Measurements from ENCODE around the gene MIF4GD. TPM values are rescaled to one million over a fixed set of nuclear protein-coding genes. Genes with fewer than 3 reads are reported as not detected.

Gene MIF4GD
- total RNA-seq, 4 donors from 2014 or later, result 42.4 to 52.0 (median 44.8) TPM

GRCh38 chr17:75245011-75245410, 26.0 kb downstream of the MIF4GD start:
- no peak for DNase-seq (ENCODE audit: extremely low spot score)
- H3K36me3 ChIP-seq, result peaks cover 51 to 73% (median 66%) of the 10 kb centered on the region in 4 donors
- intact Hi-C loops (cut with DNase I), result no loop called here
- no peak overlapping the region for H3K4me3 ChIP-seq
- 98% methylated on average over 6 of the region's 6 CpGs for WGBS
- TF ChIP-seq, protein P1, sequence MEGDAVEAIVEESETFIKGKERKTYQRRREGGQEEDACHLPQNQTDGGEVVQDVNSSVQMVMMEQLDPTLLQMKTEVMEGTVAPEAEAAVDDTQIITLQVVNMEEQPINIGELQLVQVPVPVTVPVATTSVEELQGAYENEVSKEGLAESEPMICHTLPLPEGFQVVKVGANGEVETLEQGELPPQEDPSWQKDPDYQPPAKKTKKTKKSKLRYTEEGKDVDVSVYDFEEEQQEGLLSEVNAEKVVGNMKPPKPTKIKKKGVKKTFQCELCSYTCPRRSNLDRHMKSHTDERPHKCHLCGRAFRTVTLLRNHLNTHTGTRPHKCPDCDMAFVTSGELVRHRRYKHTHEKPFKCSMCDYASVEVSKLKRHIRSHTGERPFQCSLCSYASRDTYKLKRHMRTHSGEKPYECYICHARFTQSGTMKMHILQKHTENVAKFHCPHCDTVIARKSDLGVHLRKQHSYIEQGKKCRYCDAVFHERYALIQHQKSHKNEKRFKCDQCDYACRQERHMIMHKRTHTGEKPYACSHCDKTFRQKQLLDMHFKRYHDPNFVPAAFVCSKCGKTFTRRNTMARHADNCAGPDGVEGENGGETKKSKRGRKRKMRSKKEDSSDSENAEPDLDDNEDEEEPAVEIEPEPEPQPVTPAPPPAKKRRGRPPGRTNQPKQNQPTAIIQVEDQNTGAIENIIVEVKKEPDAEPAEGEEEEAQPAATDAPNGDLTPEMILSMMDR (IDR thresholded peaks at IDR 0.05), result no peak
- no peak for TF ChIP-seq POLR2AphosphoS5 (IDR thresholded peaks at IDR 0.05)
- TF ChIP-seq EP300 (IDR thresholded peaks at IDR 0.05), result no peak
- TF ChIP-seq POLR2A (IDR thresholded peaks at IDR 0.05; ENCODE audit: low read depth), result no peak
- no peaks in the 10 kb centered on the region for H3K27me3 ChIP-seq
- peaks cover 7 to 26% (median 19%) of the 10 kb centered on the region in 4 donors for H3K4me1 ChIP-seq
- no peak overlapping the region for H3K27ac ChIP-seq (replicated peaks in 1 of 4)
- no peaks in the 10 kb centered on the region for H3K9me3 ChIP-seq

DNA sequence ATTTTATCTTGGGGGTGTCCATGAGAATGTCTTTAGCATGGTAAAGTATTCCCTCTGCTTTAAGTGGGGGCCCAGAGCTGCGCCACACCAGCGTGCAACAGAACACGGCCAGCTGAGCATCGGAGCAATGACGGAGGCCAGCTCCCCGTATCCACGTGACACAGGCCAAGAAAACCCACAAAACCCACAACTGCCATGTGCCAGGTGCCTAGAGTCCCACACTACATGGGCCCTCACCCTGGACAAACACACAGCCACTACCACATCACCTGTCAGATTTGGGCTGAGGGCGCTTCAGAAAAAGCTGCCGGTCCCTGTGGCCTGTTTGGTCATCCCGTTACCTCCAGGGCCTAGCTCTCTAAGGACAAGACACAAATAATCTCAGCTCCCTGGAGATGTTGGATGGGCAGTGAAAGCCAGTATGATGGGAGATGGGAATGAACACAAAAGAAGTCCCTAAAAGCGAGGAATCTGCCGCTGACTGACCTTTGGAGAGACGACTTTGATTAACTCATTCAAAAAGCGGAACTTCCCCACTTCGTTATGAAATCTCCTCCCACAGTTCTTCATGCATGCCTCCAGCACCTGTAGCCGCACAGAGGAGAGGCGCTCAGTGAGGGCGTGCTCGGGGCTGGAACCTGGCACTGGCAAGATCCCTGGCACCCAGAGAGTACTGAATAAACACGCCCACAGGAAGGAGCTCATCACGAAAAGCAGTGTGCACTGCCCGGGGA, 26.7 kb downstream of the MIF4GD start:
- 75% methylated on average over 17 of the region's 22 CpGs for WGBS
- no peak for DNase-seq (ENCODE audit: extremely low spot score)
- Histone ChIP-seq H3K9me3 (no peaks in the 10 kb centered on the region), H3K36me3 (peaks cover 58 to 81% (median 72%) of the 10 kb centered on the region in 4 donors), H3K4me3 (no peak overlapping the region), H3K27me3 (no peaks in the 10 kb centered on the region), H3K4me1 (peaks cover 0 to 19% (median 14%) of the 10 kb centered on the region in 4 donors), H3K27ac (replicated peaks in 1 of 4) (no peak overlapping the region)
- no peak for TF ChIP-seq EP300 (IDR thresholded peaks at IDR 0.05)
- TF ChIP-seq, protein P1 (IDR thresholded peaks at IDR 0.05), result no peak
- TF ChIP-seq POLR2AphosphoS5 (IDR thresholded peaks at IDR 0.05), result no peak
- no peak for TF ChIP-seq POLR2A (IDR thresholded peaks at IDR 0.05; ENCODE audit: low read depth)
- intact Hi-C loops (cut with DNase I), result no loop called here

DNA sequence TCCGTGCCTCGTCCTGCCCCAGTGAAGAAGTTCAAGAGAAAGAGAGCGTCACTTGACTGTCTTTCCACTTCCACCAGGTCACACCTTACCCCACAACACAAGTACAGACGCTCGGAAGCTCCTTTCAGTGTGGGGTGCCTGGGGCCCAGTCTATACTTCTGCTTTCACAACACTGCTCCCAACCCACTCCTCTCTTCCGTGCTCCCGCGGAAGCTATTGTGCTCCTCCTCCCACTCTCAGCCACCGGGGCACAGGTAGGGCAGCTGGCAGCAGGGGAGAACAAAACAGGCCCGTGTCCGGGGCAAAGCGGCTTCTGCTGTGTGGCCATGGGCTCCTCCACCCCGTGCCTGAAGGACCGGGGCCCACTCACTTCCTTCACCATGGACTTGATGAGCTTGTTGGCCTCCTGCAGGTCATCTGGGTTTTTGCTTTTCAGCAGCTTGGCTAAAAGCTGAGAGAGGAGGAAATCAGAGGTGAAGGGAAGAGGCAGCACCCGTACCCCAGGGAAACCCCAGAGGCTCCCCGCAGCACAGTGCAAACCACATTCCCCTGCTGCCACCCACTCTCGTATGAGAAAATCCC, 28.5 kb downstream of the MIF4GD start:
- intact Hi-C loops (cut with DNase I), result no loop called here
- WGBS, result 82% methylated on average over 14 of the region's 17 CpGs
- no peaks in the 10 kb centered on the region for H3K9me3 ChIP-seq

DNA sequence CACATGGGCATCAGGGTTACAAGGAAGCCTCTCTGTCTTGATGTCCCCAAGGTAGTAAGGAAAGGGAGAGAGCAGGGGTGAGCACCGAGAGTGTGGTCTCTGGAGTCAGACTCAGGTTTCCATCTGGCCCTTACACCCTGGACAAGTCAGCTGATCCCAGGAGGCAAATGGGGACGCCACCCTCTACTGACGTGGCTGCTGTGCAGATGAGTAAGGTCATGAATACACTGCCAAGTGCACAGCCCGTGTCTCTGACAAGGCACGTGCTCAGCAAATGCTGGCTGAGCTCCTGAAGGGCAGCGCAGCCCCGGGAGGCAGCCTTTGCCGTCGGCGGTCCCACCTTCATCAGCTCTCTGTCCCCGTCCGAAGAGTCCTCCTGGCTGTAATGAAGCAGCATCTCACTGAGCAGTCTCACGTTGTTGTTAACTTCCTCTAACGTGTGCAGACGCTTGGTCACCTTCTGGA, 29.0 kb downstream of the MIF4GD start:
- WGBS, result 79% methylated on average over 7 of the region's 15 CpGs
- Histone ChIP-seq H3K27me3 (no peaks in the 10 kb centered on the region), H3K27ac (replicated peaks in 1 of 4) (peak overlapping the region in 2 of 4 donors; percentile 7 to 56), H3K4me3 (no peak overlapping the region), H3K9me3 (no peaks in the 10 kb centered on the region), H3K36me3 (peaks cover 61 to 96% (median 95%) of the 10 kb centered on the region in 4 donors), H3K4me1 (peaks cover 11 to 25% (median 20%) of the 10 kb centered on the region in 4 donors)
- TF ChIP-seq POLR2A (IDR thresholded peaks at IDR 0.05; ENCODE audit: low read depth), result no peak
- peak in 1 of 2 donors; percentile 27 for TF ChIP-seq POLR2AphosphoS5 (IDR thresholded peaks at IDR 0.05)
- no peak for TF ChIP-seq EP300 (IDR thresholded peaks at IDR 0.05)
- TF ChIP-seq, protein P1 (IDR thresholded peaks at IDR 0.05), result no peak
- intact Hi-C loops (cut with DNase I), result no loop called here
- DNase-seq (ENCODE audit: extremely low spot score), result no peak

More for the DNA sequence above, 28.5 kb downstream of the MIF4GD start:
- Histone ChIP-seq H3K36me3 (peaks cover 60 to 94% (median 89%) of the 10 kb centered on the region in 4 donors), H3K27ac (replicated peaks in 1 of 4) (no peak overlapping the region), H3K4me1 (peaks cover 8 to 25% (median 18%) of the 10 kb centered on the region in 4 donors), H3K4me3 (no peak overlapping the region), H3K27me3 (no peaks in the 10 kb centered on the region)
- DNase-seq (ENCODE audit: extremely low spot score), result no peak
- no peak for TF ChIP-seq EP300 (IDR thresholded peaks at IDR 0.05)
- TF ChIP-seq POLR2A (IDR thresholded peaks at IDR 0.05; ENCODE audit: low read depth), result no peak
- TF ChIP-seq POLR2AphosphoS5 (IDR thresholded peaks at IDR 0.05), result peak in 1 of 2 donors; percentile 2
- TF ChIP-seq, protein P1 (IDR thresholded peaks at IDR 0.05), result no peak
